ENCODE measurements around the gene OXER1.

- TF ChIP-seq CTCF (IDR thresholded peaks at IDR 0.05) (no peak), POLR2A (IDR thresholded peaks at IDR 0.05) (no peak)
Measured at GRCh38 chr2:42747422-42747821, 16.5 kb downstream of the OXER1 start.
